Measurements from ENCODE around the gene NPPA. TPM values are rescaled to one million over a fixed set of nuclear protein-coding genes. Genes with fewer than 3 reads are reported as not detected.

NPPA gene
- total and polyA plus RNA-seq, 9 of the 15 experiments (the other 6 are each of a cell fraction or from before 2014, with no cell fraction given): not detected

DNA sequence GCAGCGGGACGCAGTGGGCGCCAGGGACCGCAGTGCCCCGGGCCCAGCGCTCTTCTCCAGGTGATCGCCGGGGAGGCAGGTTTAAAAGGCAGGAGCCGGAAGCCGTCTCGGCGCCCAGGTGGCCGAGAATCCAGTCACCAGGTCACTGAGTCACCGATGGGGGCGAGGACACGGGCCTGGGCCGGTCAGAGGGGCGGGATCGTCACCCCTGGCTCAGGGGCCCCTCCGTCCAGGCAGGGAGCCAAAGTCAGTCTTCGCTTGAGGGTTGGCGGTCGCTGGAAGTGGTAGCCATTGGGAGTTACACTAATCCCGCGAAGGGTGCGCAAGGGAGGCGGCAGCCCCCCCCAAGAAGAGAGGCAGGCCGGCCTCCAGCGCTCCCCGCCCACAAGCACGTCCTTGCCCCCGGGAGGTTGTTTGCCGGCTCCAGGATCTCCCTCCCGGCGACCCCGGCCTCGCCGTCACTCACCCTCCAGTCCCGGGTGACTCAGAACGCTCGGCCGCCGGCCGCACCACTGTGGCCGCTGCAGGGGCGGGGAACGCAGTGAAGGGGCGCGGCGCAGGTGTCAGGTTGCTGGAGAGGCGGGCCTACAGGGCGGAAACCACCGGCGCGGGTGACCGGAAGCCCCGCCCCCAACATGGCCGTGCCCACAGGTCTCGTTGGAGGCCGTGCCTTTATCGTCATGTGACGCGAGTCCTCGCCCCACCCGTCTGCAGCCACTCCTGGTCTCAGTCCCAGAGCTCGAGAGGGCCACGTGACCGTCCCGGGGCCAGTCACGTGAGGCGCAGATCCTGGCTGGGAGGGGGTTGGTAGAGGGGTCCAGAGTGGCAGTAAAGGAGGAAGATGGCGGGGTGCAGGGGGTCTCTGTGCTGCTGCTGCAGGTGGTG lies 41.9 kb downstream of the NPPA start, which contains the start of the genes CLCN6 and MTHFR (continued):
- TF ChIP-seq, protein P1, sequence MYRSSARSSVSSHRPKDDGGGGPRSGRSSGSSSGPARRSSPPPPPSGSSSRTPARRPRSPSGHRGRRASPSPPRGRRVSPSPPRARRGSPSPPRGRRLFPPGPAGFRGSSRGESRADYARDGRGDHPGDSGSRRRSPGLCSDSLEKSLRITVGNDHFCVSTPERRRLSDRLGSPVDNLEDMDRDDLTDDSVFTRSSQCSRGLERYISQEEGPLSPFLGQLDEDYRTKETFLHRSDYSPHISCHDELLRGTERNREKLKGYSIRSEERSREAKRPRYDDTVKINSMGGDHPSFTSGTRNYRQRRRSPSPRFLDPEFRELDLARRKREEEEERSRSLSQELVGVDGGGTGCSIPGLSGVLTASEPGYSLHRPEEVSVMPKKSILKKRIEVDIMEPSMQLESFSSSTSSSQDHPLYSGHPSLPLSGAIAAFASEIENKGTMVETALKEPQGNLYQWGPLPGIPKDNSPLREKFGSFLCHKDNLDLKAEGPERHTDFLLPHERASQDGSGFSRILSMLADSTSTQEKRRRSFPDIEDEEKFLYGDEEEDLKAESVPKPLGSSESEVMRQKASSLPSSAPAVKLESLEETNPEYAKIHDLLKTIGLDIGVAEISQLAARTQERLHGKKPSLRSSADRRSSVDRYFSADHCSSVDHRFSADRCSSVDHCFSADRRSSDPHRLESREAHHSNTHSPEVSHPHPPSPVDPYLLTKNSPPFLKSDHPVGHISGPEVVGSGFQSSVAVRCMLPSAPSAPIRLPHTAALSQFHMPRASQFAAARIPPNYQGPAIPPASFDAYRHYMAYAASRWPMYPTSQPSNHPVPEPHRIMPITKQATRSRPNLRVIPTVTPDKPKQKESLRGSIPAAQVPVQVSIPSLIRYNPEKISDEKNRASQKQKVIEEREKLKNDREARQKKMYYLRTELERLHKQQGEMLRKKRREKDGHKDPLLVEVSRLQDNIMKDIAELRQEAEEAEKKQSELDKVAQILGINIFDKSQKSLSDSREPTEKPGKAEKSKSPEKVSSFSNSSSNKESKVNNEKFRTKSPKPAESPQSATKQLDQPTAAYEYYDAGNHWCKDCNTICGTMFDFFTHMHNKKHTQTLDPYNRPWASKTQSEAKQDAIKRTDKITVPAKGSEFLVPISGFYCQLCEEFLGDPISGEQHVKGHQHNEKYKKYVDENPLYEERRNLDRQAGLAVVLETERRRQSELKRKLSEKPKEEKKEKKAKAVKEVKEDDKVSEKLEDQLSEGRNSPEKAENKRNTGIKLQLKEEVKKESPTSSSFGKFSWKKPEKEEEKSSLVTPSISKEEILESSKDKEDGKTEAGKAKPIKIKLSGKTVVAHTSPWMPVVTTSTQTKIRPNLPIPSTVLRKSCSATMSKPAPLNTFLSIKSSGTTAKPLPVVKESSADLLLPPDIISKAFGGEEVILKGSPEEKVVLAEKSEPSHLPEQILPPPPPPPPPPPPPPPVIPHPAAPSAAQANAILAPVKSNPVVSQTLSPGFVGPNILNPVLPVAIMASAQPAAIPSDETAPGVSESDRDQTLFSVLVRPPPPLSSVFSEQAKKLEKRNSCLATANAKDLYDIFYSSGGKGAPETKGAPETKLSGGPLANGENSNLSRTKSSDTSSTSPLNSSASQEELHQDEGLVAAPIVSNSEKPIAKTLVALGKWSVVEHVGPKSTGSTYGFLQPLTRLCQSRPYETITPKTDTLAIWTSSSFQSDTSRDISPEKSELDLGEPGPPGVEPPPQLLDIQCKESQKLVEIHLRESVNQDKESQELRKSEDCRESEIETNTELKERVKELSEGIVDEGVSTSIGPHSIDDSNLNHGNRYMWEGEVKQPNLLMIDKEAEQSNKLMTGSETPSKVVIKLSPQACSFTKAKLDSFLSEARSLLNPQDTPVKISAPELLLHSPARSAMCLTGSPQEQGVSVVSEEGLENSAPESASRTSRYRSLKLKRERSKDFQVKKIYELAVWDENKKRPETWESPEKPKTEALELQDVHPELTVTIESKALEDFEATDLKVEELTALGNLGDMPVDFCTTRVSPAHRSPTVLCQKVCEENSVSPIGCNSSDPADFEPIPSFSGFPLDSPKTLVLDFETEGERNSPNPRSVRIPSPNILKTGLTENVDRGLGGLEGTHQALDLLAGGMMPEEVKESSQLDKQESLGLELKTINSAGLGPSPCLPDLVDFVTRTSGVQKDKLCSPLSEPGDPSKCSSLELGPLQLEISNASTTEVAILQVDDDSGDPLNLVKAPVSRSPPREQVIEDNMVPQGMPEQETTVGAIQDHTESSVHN (IDR thresholded peaks at IDR 0.05; ENCODE audit: borderline replicate concordance in 1 of 2, low read depth in 1 of 2): peak in 1 of 2 experiments; percentile 94; a peak in 2 of 4 replicates
- no peak for TF ChIP-seq BCL6 (CRISPR knock-in tag; IDR thresholded peaks at IDR 0.05)
- peak in 1 of 2 experiments; percentile 45; a peak in 1 of 4 replicates for TF ChIP-seq ETV6 (IDR thresholded peaks at IDR 0.05; ENCODE audit: borderline replicate concordance in 1 of 2, low read depth in 2 of 2, low read length in 1 of 2)
- TF ChIP-seq ETV6 (CRISPR knock-in tag; IDR thresholded peaks at IDR 0.05; ENCODE audit: borderline replicate concordance): peak; percentile 70; the same call in 1 of the 2 replicates
- TF ChIP-seq, protein P2, sequence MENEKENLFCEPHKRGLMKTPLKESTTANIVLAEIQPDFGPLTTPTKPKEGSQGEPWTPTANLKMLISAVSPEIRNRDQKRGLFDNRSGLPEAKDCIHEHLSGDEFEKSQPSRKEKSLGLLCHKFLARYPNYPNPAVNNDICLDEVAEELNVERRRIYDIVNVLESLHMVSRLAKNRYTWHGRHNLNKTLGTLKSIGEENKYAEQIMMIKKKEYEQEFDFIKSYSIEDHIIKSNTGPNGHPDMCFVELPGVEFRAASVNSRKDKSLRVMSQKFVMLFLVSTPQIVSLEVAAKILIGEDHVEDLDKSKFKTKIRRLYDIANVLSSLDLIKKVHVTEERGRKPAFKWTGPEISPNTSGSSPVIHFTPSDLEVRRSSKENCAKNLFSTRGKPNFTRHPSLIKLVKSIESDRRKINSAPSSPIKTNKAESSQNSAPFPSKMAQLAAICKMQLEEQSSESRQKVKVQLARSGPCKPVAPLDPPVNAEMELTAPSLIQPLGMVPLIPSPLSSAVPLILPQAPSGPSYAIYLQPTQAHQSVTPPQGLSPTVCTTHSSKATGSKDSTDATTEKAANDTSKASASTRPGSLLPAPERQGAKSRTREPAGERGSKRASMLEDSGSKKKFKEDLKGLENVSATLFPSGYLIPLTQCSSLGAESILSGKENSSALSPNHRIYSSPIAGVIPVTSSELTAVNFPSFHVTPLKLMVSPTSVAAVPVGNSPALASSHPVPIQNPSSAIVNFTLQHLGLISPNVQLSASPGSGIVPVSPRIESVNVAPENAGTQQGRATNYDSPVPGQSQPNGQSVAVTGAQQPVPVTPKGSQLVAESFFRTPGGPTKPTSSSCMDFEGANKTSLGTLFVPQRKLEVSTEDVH (IDR thresholded peaks at IDR 0.05; ENCODE audit: low read depth, partially characterized antibody): peak; percentile 76
- TF ChIP-seq GABPB1 (CRISPR knock-in tag; IDR thresholded peaks at IDR 0.05): peak; percentile 94
- TF ChIP-seq, protein P3, sequence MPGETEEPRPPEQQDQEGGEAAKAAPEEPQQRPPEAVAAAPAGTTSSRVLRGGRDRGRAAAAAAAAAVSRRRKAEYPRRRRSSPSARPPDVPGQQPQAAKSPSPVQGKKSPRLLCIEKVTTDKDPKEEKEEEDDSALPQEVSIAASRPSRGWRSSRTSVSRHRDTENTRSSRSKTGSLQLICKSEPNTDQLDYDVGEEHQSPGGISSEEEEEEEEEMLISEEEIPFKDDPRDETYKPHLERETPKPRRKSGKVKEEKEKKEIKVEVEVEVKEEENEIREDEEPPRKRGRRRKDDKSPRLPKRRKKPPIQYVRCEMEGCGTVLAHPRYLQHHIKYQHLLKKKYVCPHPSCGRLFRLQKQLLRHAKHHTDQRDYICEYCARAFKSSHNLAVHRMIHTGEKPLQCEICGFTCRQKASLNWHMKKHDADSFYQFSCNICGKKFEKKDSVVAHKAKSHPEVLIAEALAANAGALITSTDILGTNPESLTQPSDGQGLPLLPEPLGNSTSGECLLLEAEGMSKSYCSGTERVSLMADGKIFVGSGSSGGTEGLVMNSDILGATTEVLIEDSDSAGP (CRISPR knock-in tag; IDR thresholded peaks at IDR 0.05): no peak

All from K562 (cell line).